ENCODE results near the gene TPM2. TPM values are rescaled to one million over a fixed set of nuclear protein-coding genes. Genes with fewer than 3 reads are reported as not detected.
A peak's percentile ranks its signal among the peaks of the same experiment; 100 is the strongest.

The TPM2 gene
- total RNA-seq, 1 experiment from 2014 or later, result 2,986 TPM

GRCh38 chr9:35687306-35687705, 2.4 kb downstream of the TPM2 start:
- no peaks in the 10 kb centered on the region for H3K27me3 ChIP-seq
- H3K4me3 ChIP-seq, result peak overlapping the region; percentile 88
- peaks cover 73% of the 10 kb centered on the region for H3K36me3 ChIP-seq
- H3K9me3 ChIP-seq, result no peaks in the 10 kb centered on the region
- no peak for DNase-seq

GRCh38 chr9:35686222-35687203, 3.2 kb downstream of the TPM2 start:
- Histone ChIP-seq H3K36me3 (peaks cover 81% of the 10 kb centered on the region), H3K9me3 (no peaks in the 10 kb centered on the region), H3K4me3 (peak overlapping the region; percentile 88), H3K27me3 (no peaks in the 10 kb centered on the region)
- peak; percentile 45 for DNase-seq

GRCh38 chr9:35685506-35685905, 4.2 kb downstream of the TPM2 start:
- no peak for DNase-seq

GRCh38 chr9:35684921-35685320, 4.8 kb downstream of the TPM2 start:
- H3K9me3 ChIP-seq, result no peaks in the 10 kb centered on the region
- DNase-seq, result no peak
- peaks cover 85% of the 10 kb centered on the region for H3K36me3 ChIP-seq
- H3K27me3 ChIP-seq, result no peaks in the 10 kb centered on the region
- H3K4me3 ChIP-seq, result no peak overlapping the region

More at GRCh38 chr9:35685506-35685905, 4.2 kb downstream of the TPM2 start:
- Histone ChIP-seq H3K4me3 (no peak overlapping the region), H3K27me3 (no peaks in the 10 kb centered on the region), H3K9me3 (no peaks in the 10 kb centered on the region), H3K36me3 (peaks cover 85% of the 10 kb centered on the region)

GRCh38 chr9:35683323-35683722, 6.4 kb downstream of the TPM2 start:
- H3K36me3 ChIP-seq, result peaks cover 72% of the 10 kb centered on the region
- H3K27me3 ChIP-seq, result no peaks in the 10 kb centered on the region
- DNase-seq, result no peak
- no peak overlapping the region for H3K4me3 ChIP-seq
- no peaks in the 10 kb centered on the region for H3K9me3 ChIP-seq

GRCh38 chr9:35682520-35683315, 7.0 kb downstream of the TPM2 start:
- Histone ChIP-seq H3K36me3 (peaks cover 65% of the 10 kb centered on the region), H3K4me3 (no peak overlapping the region), H3K27me3 (no peaks in the 10 kb centered on the region), H3K9me3 (no peaks in the 10 kb centered on the region)
- peak; percentile 43 for DNase-seq

- H3K9me3 ChIP-seq, result no peaks in the 10 kb centered on the region
- H3K36me3 ChIP-seq, result peaks cover 59% of the 10 kb centered on the region
- H3K4me3 ChIP-seq, result no peak overlapping the region
- H3K27me3 ChIP-seq, result no peaks in the 10 kb centered on the region
- DNase-seq, result peak; percentile 33
These were observed 7.7 kb downstream of the TPM2 start for GRCh38 chr9:35682051-35682450.

- DNase-seq, result peak; percentile 52
- peaks cover 53% of the 10 kb centered on the region for H3K36me3 ChIP-seq
These were observed 8.3 kb downstream of the TPM2 start for GRCh38 chr9:35681341-35682002.

GRCh38 chr9:35680331-35681105, 9.2 kb downstream of the TPM2 start:
- peak; percentile 88 for DNase-seq
- Histone ChIP-seq H3K9me3 (no peaks in the 10 kb centered on the region), H3K36me3 (peaks cover 43% of the 10 kb centered on the region), H3K4me3 (no peak overlapping the region), H3K27me3 (no peaks in the 10 kb centered on the region)

More at GRCh38 chr9:35681341-35682002, 8.3 kb downstream of the TPM2 start:
- no peaks in the 10 kb centered on the region for H3K27me3 ChIP-seq
- H3K9me3 ChIP-seq, result no peaks in the 10 kb centered on the region
- H3K4me3 ChIP-seq, result no peak overlapping the region

GRCh38 chr9:35679766-35680330, 9.9 kb downstream of the TPM2 start:
- no peak for DNase-seq

GRCh38 chr9:35679091-35679490, 10.6 kb downstream of the TPM2 start:
- no peaks in the 10 kb centered on the region for H3K27me3 ChIP-seq
- H3K9me3 ChIP-seq, result no peaks in the 10 kb centered on the region
- DNase-seq, result no peak
- peaks cover 29% of the 10 kb centered on the region for H3K36me3 ChIP-seq
- no peak overlapping the region for H3K4me3 ChIP-seq

More at GRCh38 chr9:35679766-35680330, 9.9 kb downstream of the TPM2 start:
- H3K4me3 ChIP-seq, result no peak overlapping the region
- H3K9me3 ChIP-seq, result no peaks in the 10 kb centered on the region
- no peaks in the 10 kb centered on the region for H3K27me3 ChIP-seq
- peaks cover 37% of the 10 kb centered on the region for H3K36me3 ChIP-seq

- Histone ChIP-seq H3K9me3 (no peaks in the 10 kb centered on the region), H3K4me3 (no peak overlapping the region), H3K27me3 (no peaks in the 10 kb centered on the region), H3K36me3 (no peaks in the 10 kb centered on the region)
- no peak for DNase-seq
These were observed 13.9 kb downstream of the TPM2 start for GRCh38 chr9:35675732-35676392.

GRCh38 chr9:35675204-35675603, 14.5 kb downstream of the TPM2 start:
- DNase-seq, result no peak
- no peaks in the 10 kb centered on the region for H3K27me3 ChIP-seq
- no peaks in the 10 kb centered on the region for H3K36me3 ChIP-seq
- no peaks in the 10 kb centered on the region for H3K9me3 ChIP-seq
- no peak overlapping the region for H3K4me3 ChIP-seq

- H3K9me3 ChIP-seq, result no peaks in the 10 kb centered on the region
- H3K36me3 ChIP-seq, result no peaks in the 10 kb centered on the region
- no peaks in the 10 kb centered on the region for H3K27me3 ChIP-seq
- H3K4me3 ChIP-seq, result no peak overlapping the region
- no peak for DNase-seq
These were observed 15.7 kb downstream of the TPM2 start for GRCh38 chr9:35674025-35674361.

Data from MG63 (cell line).